GM04504 (cell line): ENCODE results near the gene REEP2.
"Not testable (repeated sequence)": the region's sequence is repeated elsewhere in the genome, so short reads cannot be mapped to it uniquely, and the experiment has no call there.

Experiments
- DNase-seq: peaks from one replicate; pipeline ENCODE4 v3.0.0-alpha.2; 2012; ENCODE audit warnings: low read depth

REEP2 gene

DNA sequence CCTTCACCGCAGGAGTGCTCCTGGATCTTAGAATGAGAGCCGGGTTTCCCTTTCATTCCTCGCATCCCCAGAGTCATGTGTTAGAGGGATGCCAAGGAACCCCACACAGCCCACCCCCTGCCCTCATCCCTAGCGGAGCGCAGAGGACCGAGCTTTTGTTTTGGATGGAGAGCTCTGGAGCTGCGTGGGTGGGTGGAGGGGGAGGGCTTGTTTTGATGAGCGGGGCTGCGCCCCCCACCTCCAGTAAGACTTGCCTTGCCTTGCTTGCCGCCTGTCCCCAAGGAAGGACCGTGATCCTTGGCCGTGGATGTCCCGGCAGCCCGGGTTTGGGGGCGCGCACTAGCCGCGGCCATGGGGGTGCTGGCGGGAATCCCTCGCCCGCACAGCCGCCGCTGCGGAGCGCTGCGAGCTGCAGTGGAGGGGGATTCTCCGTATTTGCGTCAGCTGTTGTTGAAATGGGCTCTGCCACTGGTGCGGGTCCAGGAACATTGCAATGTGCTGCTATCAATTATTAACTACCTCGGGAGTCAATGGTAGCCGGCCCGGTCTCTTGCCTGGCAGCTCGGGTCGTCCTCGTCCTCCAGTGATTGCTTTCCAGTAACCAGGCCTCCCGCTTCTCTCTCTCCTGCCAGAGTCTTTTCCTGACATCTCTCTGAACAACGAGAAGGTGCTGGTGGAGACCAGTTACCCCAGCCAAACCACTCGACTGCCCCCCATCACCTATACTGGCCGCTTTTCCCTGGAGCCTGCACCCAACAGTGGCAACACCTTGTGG lies 27.5 kb downstream of the REEP2 start:
- DNase-seq, result peak; percentile 21

GRCh38 chr5:138466900-138467710 lies 28.2 kb downstream of the REEP2 start:
- peak; percentile 14 for DNase-seq

DNA sequence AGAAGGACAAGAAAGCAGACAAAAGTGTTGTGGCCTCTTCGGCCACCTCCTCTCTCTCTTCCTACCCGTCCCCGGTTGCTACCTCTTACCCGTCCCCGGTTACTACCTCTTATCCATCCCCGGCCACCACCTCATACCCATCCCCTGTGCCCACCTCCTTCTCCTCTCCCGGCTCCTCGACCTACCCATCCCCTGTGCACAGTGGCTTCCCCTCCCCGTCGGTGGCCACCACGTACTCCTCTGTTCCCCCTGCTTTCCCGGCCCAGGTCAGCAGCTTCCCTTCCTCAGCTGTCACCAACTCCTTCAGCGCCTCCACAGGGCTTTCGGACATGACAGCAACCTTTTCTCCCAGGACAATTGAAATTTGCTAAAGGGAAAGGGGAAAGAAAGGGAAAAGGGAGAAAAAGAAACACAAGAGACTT lies 28.9 kb downstream of the REEP2 start:
- DNase-seq, result peak; percentile 27

DNA sequence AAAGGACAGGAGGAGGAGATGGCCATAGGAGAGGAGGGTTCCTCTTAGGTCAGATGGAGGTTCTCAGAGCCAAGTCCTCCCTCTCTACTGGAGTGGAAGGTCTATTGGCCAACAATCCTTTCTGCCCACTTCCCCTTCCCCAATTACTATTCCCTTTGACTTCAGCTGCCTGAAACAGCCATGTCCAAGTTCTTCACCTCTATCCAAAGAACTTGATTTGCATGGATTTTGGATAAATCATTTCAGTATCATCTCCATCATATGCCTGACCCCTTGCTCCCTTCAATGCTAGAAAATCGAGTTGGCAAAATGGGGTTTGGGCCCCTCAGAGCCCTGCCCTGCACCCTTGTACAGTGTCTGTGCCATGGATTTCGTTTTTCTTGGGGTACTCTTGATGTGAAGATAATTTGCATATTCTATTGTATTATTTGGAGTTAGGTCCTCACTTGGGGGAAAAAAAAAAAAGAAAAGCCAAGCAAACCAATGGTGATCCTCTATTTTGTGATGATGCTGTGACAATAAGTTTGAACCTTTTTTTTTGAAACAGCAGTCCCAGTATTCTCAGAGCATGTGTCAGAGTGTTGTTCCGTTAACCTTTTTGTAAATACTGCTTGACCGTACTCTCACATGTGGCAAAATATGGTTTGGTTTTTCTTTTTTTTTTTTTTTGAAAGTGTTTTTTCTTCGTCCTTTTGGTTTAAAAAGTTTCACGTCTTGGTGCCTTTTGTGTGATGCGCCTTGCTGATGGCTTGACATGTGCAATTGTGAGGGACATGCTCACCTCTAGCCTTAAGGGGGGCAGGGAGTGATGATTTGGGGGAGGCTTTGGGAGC lies 29.5 kb downstream of the REEP2 start:
- peak; percentile 30 for DNase-seq

DNA sequence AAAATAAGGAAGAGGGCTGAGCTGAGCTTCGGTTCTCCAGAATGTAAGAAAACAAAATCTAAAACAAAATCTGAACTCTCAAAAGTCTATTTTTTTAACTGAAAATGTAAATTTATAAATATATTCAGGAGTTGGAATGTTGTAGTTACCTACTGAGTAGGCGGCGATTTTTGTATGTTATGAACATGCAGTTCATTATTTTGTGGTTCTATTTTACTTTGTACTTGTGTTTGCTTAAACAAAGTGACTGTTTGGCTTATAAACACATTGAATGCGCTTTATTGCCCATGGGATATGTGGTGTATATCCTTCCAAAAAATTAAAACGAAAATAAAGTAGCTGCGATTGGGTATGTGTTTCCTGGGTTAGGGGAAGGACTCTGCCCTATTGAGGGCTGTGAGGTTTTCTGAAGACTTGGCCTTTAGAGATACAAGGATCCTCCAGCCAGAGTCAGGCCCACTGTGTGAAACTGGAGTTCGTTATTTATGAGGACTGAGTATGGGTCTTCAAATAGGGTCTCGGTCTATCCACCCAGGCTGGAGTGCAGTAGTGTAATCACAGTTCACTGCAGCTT lies 30.2 kb downstream of the REEP2 start:
- DNase-seq, result no peak

GRCh38 chr5:138469540-138470321 lies 30.9 kb downstream of the REEP2 start:
- DNase-seq, result peak; percentile 82

DNA sequence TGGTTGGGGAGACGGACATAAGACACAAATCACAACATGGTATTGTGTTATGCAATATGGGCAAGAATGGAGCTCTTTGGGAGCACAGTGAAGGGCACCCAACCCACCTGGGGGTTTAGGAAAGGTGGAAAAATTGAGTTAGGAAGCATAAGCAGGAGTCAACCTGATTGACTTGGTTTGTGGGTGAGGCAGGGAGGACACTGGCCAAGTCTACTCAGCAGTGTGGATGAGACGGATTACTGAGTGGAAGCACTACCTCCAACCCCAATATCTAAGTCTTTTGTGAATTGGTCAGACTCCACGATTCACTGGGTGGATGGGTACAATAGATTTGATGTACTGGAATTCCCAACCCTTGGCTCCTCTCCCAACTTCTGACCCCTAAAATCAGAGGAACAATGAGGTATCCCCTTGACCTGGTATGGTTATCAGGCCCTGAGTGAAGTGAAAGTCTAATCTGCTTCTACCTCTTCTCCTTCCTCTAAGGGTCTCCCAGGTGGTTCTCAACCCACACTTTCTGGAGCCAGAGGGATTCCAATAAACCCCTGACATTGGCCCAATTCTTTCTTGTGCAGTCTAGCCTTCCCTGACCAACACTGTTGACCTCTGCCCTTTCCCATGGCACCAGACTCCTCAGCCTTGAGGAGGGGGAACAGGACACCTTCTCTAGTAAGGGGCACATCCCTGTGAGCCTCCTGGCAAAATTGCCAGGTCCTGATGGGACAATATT lies 31.6 kb downstream of the REEP2 start:
- DNase-seq, result no peak

DNA sequence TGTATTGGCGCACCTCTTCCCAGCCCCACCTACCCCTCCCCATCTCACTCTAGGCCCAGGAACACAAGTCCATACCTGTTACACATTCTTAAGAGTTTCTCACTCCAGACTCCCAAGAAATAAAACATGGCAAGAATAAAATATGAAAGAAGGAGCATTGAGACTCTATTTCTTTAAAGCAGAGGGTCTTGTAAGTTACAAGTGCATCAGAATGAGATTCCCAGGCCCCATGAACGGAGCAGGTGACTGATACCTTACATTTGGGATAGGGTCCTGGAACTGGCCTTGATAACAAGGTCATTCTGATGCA lies 32.1 kb downstream of the REEP2 start:
- DNase-seq, result no peak

GRCh38 chr5:138472353-138472752 lies 33.5 kb downstream of the REEP2 start:
- DNase-seq, result no peak

GRCh38 chr5:138473151-138473550 lies 34.3 kb downstream of the REEP2 start:
- not testable (repeated sequence) for DNase-seq

DNA sequence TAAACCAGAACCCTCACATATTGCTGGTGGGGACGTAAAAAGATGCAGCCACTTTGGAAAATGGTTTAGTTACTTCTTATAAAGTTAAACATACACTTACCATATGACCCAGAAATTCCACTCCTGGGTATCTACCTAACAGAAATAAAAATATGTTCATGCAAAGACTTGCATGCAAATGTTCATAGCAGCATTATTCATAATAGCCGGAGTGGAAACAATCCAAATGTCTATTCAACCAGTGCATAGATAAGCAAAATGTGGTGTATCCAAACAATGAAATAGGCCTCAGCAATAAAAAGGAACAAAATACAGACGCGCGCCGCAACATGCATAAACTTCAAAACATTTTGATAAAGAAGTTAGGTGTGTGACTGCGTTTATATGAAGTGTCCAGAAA lies 38.1 kb downstream of the REEP2 start:
- no peak for DNase-seq

GRCh38 chr5:138482638-138483037 lies 43.8 kb downstream of the REEP2 start:
- DNase-seq, result no peak

GRCh38 chr5:138488481-138488945 lies 49.7 kb downstream of the REEP2 start:
- DNase-seq, result no peak

DNA sequence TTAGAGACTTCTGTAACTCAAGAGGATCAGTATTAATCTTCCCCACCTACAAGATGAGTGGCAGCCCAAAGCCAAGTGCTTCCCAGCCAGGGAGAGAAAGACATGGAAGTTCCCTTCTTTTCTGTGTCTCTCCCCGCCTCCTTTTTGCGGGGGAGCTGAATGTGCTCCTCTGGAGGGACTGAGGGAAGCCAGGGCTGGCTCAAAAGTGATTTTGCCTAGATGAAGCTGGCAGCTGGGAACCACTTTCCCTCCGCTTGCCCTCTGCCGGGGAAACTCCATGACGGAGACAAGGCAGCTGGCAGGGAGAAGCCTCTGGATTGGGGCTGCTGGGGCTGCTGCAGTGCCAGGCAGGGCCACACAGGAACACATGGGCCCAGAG lies 50.8 kb downstream of the REEP2 start:
- no peak for DNase-seq

DNA sequence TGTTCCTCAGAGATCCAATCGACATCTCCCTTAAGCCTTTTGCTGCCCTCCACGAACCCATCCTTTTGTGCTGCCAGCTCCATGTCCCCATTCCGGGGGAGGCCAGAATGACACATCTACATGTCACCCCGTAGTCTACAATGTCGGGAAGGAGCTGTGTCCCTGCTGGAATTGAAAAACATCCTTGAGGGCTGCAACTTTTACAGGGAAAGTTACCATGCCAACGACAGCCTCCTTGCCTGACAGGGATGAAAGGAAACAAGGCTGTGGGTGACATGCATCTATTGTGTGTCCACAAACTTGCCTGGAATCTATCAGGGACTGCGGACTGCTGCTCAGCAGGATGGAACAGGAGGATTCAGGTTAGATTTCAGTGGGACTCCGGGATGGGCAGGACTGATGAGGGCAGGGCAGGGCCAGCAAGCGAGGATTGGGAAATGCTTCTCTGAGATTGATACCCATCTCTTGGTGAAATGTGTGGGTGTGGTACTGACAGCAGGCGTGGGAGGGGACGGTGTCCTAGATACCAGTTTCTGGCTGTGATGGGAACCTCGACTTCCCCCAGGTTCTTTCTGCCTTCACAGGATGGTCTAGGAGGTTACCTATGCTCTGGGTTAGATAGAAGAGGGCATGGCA lies 51.9 kb downstream of the REEP2 start:
- DNase-seq, result no peak

- no peak for DNase-seq
These were observed 52.4 kb downstream of the REEP2 start for GRCh38 chr5:138491284-138491648.

GRCh38 chr5:138491669-138492559 lies 53.1 kb downstream of the REEP2 start:
- peak; percentile 87 for DNase-seq

GRCh38 chr5:138492560-138493045 lies 53.7 kb downstream of the REEP2 start:
- DNase-seq, result no peak

DNA sequence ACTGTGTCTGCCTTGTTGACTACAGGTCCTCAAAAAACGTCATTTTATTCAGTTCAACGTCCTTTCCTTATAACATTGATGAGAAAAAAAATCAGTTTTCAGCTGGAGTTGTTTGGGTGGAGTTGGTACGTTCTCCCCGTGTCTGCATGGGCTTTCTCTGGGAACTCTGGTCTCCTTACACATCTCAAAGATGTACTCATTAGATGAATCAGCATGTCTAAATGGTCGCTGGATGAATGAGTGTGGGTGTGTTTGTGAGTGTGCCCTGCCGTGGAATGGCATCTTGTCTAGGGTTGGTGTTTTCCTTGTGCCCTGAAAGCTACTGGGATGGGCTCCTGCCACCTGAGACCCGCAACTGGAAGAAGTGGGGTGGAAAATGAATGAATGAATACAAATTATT lies 56.5 kb downstream of the REEP2 start:
- no peak for DNase-seq
